Prostate gland (tissue), 2 donors: Measurements from ENCODE around the gene TMPRSS12.

ENCODE experiments used
- CTCF ChIP-seq, 4 experiments: fragments of 200-600 bp in 2 of 4; fragments of 450-650 bp in 2 of 4; sonication (generic) in 2 of 4; IDR thresholded peaks; 1 replicate in 3 of 4; 2 replicates in 1 of 4; pipeline ENCODE4 v1.5.1; 2016 to 2019; ENCODE audit warnings: antibody characterized with exemption in 4 of 4, mild to moderate bottlenecking in 2 of 4, moderate library complexity in 2 of 4
- POLR2A ChIP-seq: fragments of 450-650 bp; IDR thresholded peaks from one replicate; pipeline ENCODE4 v1.6.1; 2016; ENCODE audit warnings: antibody characterized with exemption, mild to moderate bottlenecking
- POLR2AphosphoS5 ChIP-seq: sonication (generic); formaldehyde crosslinking; IDR thresholded peaks from one replicate; pipeline ENCODE4 v1.6.1; 2017; ENCODE audit warnings: antibody characterized with exemption

- TF ChIP-seq CTCF (IDR thresholded peaks at IDR 0.05) (no peak), POLR2A (no peak), POLR2AphosphoS5 (no peak)
These were observed 87.1 kb downstream of the TMPRSS12 start for GRCh38 chr12:50929831-50930230.
